ENCODE results near the gene OR2A42.
"Not testable (repeated sequence)": the region's sequence is repeated elsewhere in the genome, so short reads cannot be mapped to it uniquely, and the experiment has no call there.

DNA sequence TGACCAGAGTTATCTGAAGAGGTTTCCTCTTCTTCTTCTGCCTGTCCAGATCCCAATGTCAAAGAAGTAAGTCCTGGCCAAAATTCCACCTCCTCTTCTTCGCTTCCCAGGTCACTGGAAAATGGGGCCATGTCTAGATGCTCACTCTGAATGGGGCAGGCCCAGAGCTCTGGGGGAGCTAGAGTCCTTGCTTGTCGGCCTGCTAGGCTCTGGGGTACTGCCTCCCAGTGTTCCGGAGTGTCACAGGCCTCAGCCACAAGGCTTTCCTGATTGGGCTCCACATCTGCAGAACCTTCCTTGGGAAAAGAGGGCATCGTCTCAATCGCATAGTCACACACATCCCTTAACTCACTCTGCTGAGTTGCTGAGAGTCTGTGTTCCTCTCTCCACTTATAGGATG is 51.6 kb downstream of the OR2A42 start:
- TF ChIP-seq, protein P1, sequence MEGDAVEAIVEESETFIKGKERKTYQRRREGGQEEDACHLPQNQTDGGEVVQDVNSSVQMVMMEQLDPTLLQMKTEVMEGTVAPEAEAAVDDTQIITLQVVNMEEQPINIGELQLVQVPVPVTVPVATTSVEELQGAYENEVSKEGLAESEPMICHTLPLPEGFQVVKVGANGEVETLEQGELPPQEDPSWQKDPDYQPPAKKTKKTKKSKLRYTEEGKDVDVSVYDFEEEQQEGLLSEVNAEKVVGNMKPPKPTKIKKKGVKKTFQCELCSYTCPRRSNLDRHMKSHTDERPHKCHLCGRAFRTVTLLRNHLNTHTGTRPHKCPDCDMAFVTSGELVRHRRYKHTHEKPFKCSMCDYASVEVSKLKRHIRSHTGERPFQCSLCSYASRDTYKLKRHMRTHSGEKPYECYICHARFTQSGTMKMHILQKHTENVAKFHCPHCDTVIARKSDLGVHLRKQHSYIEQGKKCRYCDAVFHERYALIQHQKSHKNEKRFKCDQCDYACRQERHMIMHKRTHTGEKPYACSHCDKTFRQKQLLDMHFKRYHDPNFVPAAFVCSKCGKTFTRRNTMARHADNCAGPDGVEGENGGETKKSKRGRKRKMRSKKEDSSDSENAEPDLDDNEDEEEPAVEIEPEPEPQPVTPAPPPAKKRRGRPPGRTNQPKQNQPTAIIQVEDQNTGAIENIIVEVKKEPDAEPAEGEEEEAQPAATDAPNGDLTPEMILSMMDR (IDR thresholded peaks at IDR 0.05), result not testable (repeated sequence)
- TF ChIP-seq EP300, POLR2A (IDR thresholded peaks at IDR 0.05): not testable (repeated sequence)

All from ovary (tissue), 3 donors.